ENCODE results near the gene PCGF6.
"Not testable (repeated sequence)": the region's sequence is repeated elsewhere in the genome, so short reads cannot be mapped to it uniquely, and the experiment has no call there.

The PCGF6 gene

DNA sequence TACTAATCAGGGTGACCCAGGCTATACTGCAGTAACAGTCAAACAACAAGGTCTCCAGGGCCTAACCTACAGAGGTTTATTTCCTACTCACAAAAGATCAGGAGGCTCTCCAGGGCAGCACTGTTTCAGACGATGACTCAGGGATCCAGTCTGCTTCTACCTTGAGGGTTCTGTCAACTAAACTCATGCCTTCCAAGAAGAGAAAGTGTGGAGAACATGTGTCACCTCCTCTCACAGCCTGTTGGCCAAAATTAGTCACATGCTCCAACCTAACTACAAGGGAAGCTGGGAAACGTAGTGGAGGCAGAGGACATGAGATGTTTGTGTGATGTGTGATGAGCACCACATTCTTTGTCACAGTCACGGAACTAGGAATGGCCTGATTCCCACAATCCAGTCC, 88.7 kb downstream of the PCGF6 start:
- DNase-seq (ENCODE audit: insufficient read length, low spot score) = no peak
- no peak for FAIRE-seq

DNA sequence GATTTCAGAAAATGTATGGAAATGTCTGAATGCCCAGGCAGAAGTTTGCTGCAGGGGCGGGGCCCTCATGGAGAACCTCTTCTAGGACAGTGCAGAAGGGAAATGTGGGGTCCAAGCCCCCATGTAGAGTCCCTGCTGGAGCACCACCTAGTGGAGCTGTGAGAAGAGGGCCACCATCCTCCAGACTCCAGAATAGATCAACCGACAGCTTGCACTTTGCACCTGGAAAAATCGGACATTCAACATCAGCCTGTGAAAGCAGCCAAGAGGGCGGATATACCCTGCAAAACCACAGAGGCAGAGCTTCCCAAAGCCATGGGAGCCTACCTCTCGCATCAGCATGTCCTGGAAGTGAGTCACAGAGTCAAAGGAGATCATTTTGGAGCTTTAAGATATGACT, 91.0 kb downstream of the PCGF6 start:
- DNase-seq (ENCODE audit: insufficient read length, low spot score) (no peak), FAIRE-seq (no peak)

DNA sequence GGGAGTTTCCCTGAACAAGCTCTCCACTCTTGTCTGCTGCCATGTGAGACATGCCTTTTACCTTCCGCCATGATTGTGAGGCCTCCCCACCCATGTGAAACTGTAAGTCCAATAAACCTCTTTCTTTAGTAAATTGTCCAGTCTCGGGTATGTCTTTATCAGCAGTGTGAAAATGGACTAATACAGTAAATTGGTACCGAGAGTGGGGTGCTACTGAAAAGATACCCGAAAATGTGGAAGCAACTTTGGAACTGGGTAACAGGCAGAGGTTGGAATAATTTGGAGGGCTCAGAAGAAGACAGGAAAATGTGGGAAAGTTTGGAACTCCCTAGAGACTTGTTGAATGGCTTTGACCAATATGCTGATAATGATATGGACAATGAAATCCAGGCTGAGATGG, 92.0 kb downstream of the PCGF6 start:
- FAIRE-seq; DNase-seq (ENCODE audit: insufficient read length, low spot score): not testable (repeated sequence)

DNA sequence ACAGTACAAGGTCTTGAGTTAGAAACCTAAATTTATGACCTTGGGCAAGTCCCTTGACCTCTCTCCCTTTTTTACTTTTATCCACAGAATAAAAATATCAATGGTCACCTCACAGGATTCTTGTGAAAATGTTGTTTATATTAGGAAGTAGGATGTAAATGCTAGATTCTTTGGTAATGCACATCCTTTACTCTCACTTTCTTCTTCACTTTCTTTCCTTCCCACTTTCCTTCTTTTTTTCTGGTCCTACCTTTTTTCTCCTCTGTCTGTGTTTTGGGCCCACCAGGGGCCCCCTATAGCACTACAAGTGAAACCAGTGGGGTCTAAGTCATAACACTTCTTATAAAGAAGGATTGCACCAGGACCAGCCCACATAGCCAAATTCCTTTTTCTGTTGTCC, 93.1 kb downstream of the PCGF6 start:
- FAIRE-seq = no peak
- DNase-seq (ENCODE audit: insufficient read length, low spot score) = no peak

DNA sequence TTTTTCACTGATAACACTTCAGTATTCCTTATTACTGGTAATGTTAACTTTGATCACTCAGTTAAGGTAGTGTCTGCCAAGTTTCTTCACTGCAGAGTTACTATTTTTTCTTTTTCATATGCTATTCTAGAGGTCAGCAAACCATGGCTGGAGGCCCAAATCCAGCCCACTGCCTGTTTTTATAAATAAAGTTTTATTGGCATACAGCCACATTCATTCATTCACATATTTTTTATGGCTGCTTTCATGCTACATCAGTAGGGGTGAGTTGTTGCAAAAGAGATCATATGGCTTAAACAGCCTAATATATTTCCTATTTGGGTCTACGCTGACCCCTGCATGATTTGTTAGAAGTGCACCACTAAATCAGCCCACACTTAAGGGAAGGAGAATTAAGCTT, 94.3 kb downstream of the PCGF6 start:
- DNase-seq (ENCODE audit: insufficient read length, low spot score) (no peak), FAIRE-seq (no peak)

DNA sequence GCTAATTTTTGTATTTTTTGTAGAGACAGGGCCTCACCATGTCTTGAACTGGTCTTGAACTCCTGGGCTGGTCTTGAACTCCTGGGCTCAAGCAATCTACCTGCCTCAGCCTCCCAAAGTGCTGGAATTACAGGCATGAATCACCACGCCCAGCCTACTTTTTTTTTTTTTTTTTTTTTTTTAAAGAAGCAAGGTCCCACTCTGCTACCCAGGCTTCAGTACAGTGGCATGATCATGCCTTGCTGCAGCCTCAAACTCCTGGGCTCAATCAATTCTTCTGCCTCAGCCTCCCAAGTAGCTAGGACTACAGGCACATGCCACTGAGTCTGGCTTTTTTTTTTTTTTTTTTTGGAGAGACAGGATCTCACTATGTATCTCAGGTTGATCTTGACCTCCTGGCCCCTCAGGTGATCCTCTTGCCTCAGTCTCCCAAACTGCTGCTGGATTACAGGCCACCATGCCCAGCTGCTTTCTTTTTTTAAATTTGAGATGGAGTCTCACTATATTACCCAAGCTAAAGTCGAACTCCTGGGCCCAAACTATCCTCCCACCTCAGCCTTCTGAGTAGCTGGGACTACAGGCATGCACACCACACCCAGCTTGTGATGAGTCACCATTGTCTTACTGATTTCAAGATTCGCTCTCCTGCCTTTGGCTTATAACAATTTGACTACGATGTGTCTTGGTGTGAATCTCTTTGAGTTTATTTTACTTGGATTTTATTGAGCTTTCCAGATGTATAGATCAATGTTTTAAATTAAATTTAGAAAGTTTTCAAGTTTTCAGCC, 96.2 kb downstream of the PCGF6 start:
- DNase-seq (ENCODE audit: insufficient read length, low spot score) (no peak), FAIRE-seq (no peak)

DNA sequence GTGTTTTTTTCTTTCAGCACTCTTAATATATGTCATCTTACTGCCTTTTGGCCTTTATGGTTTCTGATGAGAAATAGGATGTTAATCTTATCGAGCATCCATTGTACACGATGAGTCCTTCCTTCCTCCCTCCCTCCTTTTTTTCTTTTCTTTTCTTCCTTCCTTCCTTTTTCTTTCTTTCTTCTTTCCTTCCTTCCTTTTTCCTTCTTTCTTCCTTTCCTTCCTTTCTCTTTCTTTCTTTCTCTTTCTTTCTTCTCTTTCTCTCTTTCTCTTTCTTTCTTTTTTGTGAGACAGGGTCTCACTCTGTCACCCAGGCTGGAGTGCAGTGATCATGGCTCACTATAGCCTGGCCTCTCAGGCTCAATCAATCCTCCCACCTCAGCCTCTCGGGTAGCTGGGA, 96.8 kb downstream of the PCGF6 start:
- FAIRE-seq = no peak
- no peak for DNase-seq (ENCODE audit: insufficient read length, low spot score)
